HT1080 (cell line): ENCODE measurements around the gene SCYGR5. TPM values are rescaled to one million over a fixed set of nuclear protein-coding genes. Genes with fewer than 3 reads are reported as not detected.
"Not testable (repeated sequence)": the region's sequence is repeated elsewhere in the genome, so short reads cannot be mapped to it uniquely, and the experiment has no call there.

Source experiments
- DNase-seq: peaks from one replicate; pipeline ENCODE4 v3.0.0-alpha.2; 2015; ENCODE audit warnings: low read depth
- polyA plus RNA-seq, 2 experiments: library from polyadenylated mRNA; depleted of rRNA; stranded (reverse); fragments of >200 nt; gene quantifications; 2 replicates each; pipeline ENCODE4 v1.2.3, GENCODE V29; 2015
- total RNA-seq: library from RNA; depleted of rRNA; stranded (reverse); fragments of >200 nt; shearing (Covaris generic); gene quantifications from 2 replicates; pipeline ENCODE4 v1.2.3, GENCODE V29; 2014; rRNA removed

The SCYGR5 gene, protein sequence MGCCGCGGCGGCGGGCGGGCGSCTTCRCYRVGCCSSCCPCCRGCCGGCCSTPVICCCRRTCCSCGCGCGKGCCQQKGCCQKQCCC
- total RNA-seq, result not detected in 2 replicates
- not detected in 2 replicates for polyA plus RNA-seq (2015; cell fraction: cytosol; rRNA removed)
- polyA plus RNA-seq (2015; cell fraction: nucleus; rRNA removed), result not detected in 2 replicates

DNA sequence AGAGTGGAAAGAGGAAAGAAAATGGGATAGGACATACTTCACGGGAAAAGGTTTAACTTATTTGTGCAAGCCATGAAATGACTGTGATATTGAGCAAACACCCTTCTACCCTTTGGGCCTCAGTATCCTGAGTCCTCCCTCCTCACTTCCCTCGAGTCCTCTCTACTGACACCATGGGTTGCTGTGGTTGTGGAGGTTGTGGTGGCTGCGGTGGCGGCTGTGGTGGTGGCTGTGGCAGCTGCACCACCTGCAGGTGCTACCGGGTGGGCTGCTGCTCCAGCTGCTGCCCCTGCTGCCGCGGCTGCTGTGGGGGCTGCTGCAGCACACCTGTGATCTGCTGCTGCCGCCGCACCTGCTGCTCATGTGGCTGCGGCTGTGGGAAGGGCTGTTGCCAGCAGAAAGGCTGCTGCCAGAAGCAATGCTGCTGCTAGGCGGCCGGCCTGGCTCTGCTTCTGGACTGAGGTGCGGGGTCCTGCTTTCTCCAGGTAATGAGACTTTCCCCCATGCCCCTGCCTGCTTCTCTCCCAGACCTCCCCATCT, at the start of gene SCYGR5:
TSS of gene SCYGR5 (plus strand) at position 174 of the 540 bp plus-strand sequence. CDS start at position 174, 0 bp downstream.
- DNase-seq, result not testable (repeated sequence)

DNA sequence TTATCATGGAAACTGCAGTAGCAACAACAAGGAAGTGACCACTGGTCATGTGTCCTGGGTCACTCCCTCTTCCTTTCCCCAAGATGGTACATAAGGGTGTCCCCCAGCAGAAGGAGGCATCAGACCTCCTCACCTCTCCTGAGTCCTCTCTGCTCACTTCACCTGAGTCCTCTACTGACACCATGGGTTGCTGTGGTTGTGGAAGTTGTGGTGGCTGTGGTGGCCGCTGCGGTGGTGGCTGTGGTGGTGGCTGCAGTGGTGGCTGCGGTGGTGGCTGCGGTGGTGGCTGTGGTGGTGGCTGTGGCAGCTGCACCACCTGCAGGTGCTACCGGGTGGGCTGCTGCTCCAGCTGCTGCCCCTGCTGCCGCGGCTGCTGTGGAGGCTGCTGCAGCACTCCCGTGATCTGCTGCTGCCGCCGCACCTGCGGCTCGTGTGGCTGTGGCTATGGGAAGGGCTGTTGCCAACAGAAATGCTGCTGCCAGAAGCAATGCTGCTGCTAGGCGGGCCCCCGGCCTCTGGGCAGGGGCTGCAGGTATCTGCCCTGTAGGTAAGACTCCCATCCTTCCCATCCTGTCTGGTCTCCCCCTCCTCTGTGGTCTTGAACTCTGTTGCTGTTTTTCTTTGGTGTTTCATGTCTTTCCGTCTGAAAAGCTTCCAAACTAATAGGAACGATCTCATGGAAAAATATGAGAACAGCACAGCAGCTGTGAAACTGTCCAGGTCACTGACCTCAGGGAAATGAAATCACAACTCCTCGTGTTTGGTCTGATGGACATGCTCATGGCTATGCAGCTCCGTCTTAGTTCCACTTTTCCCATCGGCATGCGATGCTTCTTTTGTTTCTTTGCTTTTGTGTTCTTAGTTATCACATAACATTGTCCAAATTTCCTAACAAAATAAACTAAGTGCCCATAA, 49.0 kb upstream of the SCYGR5 start, which contains the start of gene SCYGR4:
TSS of gene SCYGR4 (plus strand) at position 183 of the 915 bp plus-strand sequence. CDS start at position 183, 0 bp downstream.
- no peak for DNase-seq

DNA sequence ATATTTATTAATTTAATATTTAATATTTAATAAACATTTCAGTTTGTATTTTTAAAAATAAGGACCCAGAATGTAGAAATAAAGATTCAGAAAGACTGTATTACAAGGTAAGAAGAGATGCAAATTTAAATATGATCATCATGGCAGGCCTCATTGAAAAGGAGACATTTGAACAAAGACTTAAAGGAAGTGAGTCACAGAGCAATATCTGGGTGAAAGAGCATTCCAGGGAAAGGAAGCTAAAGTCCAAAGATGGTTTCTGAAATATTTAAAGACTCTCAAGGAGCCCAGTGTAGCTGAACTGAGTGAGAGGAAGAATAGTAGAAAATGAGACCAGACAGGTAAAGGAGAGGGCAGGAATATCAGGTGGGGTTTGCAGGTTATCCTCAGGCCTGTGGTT, 43.4 kb upstream of the SCYGR5 start:
- peak; percentile 66 for DNase-seq

DNA sequence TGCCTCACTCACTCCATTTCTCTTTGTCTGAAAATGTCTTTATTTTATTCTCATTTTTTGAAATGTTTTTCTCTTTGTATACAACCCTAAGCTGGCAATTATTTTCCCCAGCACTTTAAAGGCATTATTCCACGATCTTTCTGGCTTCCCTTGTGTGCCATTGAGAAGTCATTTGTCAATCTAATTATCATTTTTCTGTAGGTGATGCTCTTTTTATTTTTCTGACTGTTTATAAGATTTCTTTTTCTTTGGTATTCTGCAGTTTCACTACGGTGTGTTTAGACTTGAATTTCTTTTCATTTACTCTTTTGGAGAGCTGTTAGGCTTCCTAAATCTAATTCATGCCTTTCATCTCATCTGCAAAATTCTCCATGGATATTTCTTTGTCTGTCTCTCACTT, 41.2 kb upstream of the SCYGR5 start:
- no peak for DNase-seq

DNA sequence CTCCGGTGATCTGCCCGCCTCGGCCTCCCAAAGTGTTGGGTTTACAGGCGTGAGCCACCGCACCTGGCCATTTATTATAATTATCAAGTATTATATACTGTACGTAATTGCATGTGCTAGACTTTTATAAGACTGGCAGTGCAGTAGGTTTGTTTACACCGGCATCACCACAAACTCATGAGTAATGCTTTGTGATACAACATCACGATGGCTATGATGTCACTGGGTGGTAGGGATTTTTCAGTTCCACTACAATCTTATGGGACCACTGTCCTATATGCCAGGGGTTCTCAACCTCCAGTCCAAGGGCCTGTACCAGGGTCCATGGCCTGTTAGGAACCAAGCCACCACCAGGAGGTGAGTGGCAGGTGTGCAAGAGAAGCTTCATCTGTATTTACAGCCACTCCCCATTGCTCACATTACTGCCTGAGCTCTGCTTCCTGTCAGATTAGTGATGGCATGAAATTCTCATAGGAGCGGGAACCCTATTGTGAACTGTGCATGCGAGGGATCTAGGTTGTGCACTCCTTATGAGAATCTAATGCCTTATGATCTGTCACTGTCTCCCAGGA, 39.9 kb upstream of the SCYGR5 start:
- no peak for DNase-seq

DNA sequence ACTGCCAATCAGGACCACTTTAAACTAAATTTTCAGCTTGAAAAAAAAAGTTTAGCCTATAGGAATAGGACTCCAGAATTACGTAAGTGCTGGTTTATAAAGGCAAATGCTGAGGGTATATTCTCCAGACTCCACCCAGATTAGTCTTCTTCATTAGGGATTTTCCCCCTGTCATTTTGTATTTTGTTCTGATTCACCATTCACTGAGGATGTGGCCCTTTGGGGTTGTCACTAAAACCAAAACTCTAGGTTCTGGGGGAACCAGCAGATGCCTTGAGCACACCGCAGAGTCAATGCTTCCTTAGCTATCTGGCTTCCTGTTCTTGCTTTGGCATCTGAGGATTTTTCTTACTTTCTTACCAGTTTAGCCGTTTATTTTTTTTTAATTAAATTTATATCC, 38.8 kb upstream of the SCYGR5 start:
- DNase-seq, result no peak

DNA sequence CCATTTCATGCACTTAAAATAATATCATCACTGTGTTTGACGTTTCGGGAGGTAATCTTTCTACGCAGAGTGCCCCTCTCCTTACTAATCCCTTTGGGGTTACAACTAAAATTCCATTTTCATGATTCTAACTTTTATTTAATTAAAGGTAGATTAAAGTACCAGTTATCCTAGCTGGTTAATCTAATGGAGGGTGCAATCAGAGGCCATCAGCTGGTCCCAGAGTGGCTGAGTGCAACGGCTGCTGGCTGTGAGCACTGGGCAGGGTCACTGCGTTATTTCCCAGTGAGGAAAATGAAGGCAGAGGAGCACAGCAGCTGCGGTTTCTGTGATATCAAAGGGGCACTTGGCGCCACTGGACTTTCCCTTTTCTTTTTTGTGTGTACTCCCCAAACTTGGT, 37.2 kb upstream of the SCYGR5 start:
- no peak for DNase-seq

DNA sequence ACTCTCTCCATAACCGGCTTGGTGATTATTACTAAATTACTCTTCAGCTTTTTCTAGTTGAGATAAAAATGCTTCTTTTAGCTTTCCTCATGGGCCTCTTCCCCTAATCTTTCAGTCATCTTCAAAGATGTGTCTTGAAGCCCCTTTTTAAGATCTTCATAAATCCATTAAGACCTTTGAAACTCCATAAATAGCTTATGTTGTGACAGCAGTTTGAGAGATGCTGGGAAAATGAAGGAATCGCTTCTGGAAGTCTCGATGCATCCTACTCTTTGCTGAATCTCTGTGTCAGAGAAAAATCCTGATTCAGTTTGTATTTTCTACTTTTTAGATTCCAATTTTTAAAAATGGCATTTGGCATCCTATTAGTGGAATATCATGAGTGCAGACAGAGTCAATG, 36.3 kb upstream of the SCYGR5 start:
- no peak for DNase-seq

DNA sequence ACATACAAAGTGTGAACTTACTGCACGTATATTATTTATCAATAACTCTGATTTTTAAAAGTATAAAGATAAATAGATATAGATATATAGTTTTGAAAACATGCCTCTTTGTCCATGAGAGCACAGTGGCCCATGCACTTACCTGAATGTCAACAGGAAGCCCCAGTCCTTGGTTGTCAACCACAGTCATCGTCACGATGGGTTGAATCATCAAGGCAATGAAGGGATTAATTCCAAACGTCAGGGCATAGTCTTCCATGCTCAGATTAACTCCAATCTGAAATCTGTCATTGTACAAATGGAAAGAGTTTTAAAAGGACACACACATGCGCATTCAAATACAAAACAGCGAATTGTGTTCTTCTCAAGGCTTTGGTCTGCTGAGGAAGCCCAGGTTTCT, 33.8 kb upstream of the SCYGR5 start:
- no peak for DNase-seq

DNA sequence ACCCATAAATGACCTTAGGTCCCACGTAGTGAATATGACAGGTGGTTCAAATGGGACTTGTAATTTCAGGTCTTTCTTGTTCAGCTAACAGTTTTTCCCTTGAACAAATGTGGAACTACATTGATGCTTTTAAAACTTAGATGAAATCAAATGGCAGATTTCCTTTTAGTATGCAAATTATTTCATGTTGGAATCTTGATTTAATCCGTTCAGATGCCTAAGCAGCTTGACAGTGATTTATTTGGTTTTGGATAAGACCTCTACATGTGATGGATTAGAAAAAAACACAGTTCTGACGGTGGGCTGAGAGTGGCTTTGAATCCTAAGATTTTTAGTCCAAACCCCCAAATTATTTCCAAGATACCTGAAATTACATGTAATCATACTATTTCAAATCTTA, 32.4 kb upstream of the SCYGR5 start:
- no peak for DNase-seq

DNA sequence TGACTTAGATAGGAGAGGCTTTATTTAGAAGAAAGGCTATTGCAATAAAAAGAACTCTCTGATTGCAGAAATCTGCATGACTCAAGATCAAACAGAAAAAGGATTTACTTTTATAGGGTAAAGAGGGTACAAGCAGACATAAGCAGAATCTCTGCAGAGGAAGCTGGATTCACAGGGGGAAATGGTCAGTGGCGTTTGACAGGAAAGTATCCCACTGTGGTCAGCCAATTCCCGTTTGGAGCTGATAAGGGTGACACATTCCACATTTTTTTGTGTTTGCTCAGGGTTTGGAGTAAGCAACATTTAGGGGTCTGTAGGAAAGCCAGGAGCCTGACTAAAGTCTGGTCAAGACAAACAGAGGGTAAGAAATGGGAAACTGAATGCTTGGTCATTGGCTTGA, 23.9 kb upstream of the SCYGR5 start:
- DNase-seq, result no peak

DNA sequence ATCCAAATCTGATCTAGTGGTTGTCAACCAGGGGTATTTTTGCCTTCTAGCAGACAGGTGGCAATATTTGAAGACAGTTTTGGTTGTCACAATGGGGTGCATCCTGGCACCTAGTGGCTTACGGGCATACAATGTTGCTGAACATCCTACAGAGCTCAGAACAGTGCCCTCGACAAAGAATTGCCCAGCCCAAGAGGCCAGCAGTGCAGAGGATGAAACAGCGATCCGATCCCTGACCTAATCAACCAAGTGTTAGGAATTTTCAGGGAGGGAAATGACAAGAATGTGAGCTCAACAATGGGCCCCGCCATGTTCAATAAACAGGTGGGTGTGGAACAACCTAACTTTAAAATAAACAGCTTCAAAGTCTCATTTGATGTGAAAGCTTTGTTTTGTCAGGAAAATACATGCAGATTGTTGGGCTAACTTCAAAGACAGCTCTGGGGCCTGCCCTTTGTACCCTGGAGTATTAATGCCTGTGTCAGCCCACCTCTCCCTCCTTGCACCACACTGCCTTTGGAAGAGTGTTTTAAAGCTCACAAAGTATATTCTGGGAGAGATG, 22.5 kb upstream of the SCYGR5 start:
- no peak for DNase-seq

DNA sequence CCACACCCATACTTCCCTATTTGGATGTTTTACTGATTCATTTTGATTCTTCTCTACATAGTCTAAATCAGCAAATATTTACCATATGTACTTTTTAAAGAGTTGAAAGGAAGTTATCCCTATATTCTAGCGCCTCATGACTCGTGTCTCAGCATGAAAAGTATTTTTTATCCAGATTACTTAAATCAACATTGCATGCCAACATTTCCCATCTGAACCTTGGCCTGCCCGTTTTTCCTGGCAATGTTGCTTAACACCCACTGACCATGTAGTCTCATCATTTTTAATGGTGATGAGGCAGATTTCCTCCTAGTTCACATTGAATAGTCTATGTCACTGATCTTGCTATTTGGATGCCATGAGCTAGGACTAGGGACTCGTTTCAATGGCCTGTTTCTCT, 13.2 kb upstream of the SCYGR5 start:
- no peak for DNase-seq

DNA sequence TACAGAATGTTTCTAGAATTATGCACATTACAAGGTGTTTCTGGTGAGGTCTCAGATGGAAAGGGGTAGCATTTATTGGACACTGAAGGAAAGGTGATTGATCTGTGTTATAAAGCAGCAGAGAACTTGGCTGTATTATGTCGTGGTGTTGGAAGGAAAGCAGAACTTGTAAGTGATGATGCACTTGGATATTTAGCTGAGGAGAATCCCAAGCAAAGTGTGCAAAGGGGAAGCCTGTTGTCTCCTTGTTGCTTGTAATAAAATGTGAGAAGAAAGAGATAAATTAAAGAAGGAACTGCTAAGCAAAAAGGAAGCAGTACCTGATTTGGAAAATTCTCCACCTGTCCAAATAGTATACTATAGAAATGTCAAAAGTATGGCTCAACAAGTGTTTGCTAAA, 12.2 kb upstream of the SCYGR5 start:
- DNase-seq, result no peak

DNA sequence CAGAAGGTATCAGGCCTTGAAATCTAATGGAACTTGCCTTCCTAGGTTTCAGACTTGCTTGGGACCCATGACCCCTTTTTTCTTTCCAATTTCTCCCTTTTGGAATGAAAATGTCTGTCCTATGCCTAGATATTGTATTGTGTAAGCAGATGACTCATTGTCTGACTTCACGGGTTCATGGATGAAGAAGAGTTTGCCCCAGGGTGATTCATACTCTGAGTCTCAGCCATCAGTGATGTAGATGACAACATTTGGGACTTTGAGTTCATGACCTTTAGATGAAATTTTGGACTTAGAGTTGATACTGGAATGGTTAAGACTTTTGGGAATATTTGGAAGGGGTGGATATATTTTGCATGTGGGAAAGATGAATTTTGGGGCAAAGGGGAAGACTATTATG, 11.2 kb upstream of the SCYGR5 start:
- DNase-seq, result peak; percentile 81

DNA sequence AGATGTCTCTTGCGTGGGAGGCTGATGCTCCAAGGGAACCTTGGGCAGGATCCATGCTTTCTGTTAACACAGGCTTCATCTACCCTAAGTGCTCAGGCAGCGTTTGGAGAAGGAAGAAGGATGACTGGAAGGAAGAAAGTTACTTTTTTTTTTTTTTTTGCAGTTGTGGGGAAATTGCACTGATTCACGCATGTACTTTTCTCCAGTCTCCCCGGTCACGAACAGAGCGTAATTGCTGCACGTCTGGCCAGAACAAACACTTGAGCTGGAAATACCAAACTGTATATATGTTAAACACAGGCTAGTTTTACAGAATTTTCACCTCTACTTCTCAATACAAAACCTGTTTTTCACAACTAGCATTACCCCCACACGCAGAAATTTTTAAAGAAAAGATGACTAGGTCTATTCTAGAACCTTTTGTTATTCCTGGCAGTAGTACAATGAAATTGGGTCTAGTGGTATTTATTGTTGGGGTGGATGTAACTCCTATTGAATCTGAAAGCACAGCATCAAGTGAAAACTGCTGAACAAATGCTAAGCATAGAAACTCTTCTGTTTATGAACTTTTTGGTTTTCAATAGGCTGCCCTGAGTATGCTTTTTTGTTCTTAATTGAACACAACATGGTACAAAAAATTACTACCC, 9.3 kb upstream of the SCYGR5 start:
- DNase-seq, result no peak

DNA sequence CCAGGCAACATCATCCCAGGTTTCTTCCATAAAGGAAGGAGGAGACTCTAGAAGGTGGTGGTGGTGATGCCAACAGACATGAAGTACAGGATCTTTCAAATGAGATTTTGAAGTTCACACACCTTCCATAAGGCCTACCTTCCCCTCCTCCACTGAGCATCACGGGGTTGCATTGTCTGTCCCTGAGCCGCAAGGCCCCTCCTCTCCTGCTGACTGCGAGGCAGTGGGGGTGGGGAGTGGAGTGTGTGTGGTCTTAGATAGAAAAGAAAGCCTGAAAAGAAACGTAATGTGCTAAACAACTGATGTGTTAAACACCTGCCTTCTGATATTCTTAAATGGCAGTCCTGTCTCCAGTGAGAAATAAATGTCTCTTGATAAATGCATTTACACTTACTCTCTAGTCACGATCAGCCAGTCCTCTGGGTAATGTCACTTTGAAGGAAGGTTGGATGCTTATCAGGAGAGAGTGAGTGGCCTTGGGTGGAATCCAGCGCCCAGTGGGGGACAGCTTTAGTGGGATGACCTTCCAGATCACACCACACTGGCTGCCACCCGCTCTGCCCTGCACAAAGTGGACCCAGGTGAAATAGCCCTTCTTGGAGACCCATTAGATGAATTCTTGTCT, 5.5 kb upstream of the SCYGR5 start:
- DNase-seq, result no peak

DNA sequence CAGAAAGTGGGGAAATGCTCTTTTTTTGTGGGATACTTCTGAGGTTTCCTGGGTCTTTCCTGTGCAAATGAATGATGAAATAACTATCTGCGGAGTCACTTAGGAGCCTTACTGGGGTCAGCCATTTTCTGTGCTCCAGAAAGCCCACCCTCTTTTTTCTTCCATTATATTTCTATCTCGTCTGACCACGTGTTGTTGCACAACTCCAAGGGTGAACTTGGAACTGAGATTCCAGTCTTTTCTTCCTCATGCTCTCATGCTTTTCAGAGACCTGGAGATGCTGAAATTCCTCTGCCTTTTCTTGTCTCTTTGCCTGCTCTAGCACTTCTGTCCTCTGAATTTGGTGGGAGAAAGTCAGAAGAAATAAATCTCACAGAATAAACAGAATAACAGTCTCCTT, 4.8 kb upstream of the SCYGR5 start:
- DNase-seq, result no peak

DNA sequence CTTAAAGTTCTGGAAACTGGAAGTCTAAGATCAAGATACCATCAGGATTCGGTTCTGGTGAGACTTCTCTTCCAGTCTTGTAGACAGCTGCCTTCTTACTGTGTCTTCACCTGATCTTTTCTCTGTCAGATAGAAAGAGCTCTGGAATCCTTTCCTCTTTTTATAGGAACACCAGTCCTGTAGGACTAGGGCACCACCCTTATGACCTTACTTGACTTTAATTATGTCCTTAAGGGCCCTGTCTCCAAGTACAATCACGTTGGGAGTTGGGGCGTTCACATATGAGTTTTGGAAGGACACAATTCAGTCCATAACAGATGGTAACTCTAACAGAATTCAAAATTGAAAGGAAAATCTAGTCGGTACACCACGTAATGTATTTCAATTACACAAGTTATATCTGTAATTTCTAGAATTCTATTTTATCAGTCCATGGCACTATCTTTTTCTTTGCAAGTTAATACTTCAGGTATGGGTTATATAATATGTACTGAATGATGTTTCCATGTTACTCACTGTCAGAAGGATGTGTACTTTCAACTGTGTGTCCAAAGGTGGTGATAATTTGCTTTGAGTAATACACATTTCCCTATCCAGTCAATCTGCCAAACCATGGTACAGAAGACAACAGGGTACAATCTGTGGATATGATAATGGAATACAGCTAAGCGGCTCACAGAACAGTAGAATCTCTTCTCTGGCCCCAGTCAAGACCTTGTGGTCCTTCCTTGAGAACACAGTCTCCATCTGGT, 1.2 kb upstream of the SCYGR5 start:
- no peak for DNase-seq
